ENCODE measurements around the gene PGGHG. TPM values are rescaled to one million over a fixed set of nuclear protein-coding genes. Genes with fewer than 3 reads are reported as not detected.

The PGGHG gene
- total and polyA plus RNA-seq, 10 of the 15 experiments (the other 5 are each of a cell fraction or from before 2014, with no cell fraction given): 0.10 to 8.3 (median 1.8) TPM

GRCh38 chr11:269146-269890, 19.6 kb upstream of the PGGHG start:
- peak overlapping the region; percentile 89 for H3K4me2 ChIP-seq (ENCODE audit: control insufficient read depth, insufficient read depth)
- ChIA-PET SMC1A (ENCODE audit: uncharacterized antibody, unreplicated experiment) (interaction anchor here (0.9 kb wide), 1 partner anchor 18 kb away, joined by 3 read pairs; no protein-coding TSS in a partner anchor), RAD21 (ENCODE audit: unreplicated experiment) (interaction anchor here (1.0 to 2.2 kb wide), 6 partner anchors 11 to 138 kb away, joined by 3 to 36 read pairs (median 6); partner anchors contain the start of gene PSMD13), POLR2A (interaction anchor here (0.6 to 2.4 kb wide), 2 partner anchors 14 to 85 kb away, joined by 5 to 35 read pairs; no protein-coding TSS in a partner anchor), CTCF (interaction anchor here (0.6 to 1.8 kb wide), 5 partner anchors 19 to 175 kb away, joined by 3 to 6 read pairs (median 4); no protein-coding TSS in a partner anchor)
- peak overlapping the region; percentile 78 for H3K4me3 ChIP-seq
- no peaks in the 10 kb centered on the region for H3K9me3 ChIP-seq (replicated peaks; ENCODE audit: control insufficient read depth, insufficient read depth, low read length)
- DNase-seq (ENCODE audit: low read depth, low spot score): peak; percentile 99
- FAIRE-seq: peak; percentile 98
- H3K36me3 ChIP-seq (ENCODE audit: control insufficient read depth in 2 of 2, insufficient read depth in 2 of 2, low read length in 1 of 2): no peaks in the 10 kb centered on the region
- no peaks in the 10 kb centered on the region for H3K27me3 ChIP-seq (replicated peaks in 1 of 2; ENCODE audit: control insufficient read depth in 2 of 2, insufficient read depth in 2 of 2, low read length in 1 of 2)
- peaks cover 14% of the 10 kb centered on the region for H3K4me1 ChIP-seq (ENCODE audit: control insufficient read depth, insufficient read depth, low read length)
- H2AFZ ChIP-seq (ENCODE audit: control insufficient read depth, low read depth, low read length): no peak overlapping the region
- peaks cover 7% of the 10 kb centered on the region for H3K79me2 ChIP-seq (ENCODE audit: control insufficient read depth, insufficient read depth, low read length)
- peak overlapping the region; percentile 88 for H3K27ac ChIP-seq (ENCODE audit: control insufficient read depth, insufficient read depth)
- 4% methylated on average over 21 of the region's 21 CpGs for whole genome bisulfite sequencing (ENCODE audit: insufficient coverage, insufficient replicate concordance, low lambda C conversion rate, missing lambda C conversion rate)
- H3K9ac ChIP-seq (ENCODE audit: control insufficient read depth, insufficient read depth, low read length): peak overlapping the region; percentile 71
- no TSS peak for BruUV-seq (replicated peaks)
- no peaks in the 10 kb centered on the region for H4K20me1 ChIP-seq (ENCODE audit: control insufficient read depth, insufficient read depth)
- in situ Hi-C loops (cut with MboI) (no loop called here), intact Hi-C loops (cut with micrococcal nuclease; ENCODE audit: unreplicated experiment) (loop anchor here (1.0 to 10.0 kb wide), 4 partner anchors 33 to 85 kb away; partner anchors contain the start of genes BET1L, PSMD13, RIC8A and SIRT3)
- ATAC-seq: peak; percentile 80
- peak; percentile 66 for TF ChIP-seq SP1 (IDR thresholded peaks at IDR 0.05; ENCODE audit: low read depth, low read length)
- TF ChIP-seq BACH1 (IDR thresholded peaks at IDR 0.05; ENCODE audit: borderline replicate concordance): peak; percentile 93
- TF ChIP-seq ZNF384 (IDR thresholded peaks at IDR 0.05; ENCODE audit: borderline replicate concordance, low read depth, low read length): peak; percentile 90
- no peak for TF ChIP-seq ZZZ3 (IDR thresholded peaks at IDR 0.05; ENCODE audit: control insufficient read depth, insufficient read length, low read depth)
- peak; percentile 43 for TF ChIP-seq SIN3A (IDR thresholded peaks at IDR 0.05; ENCODE audit: low read depth, low read length)
- TF ChIP-seq SUPT20H (IDR thresholded peaks at IDR 0.05; ENCODE audit: borderline replicate concordance, control insufficient read depth, low read depth, low read length): no peak
- peak; percentile 81; the same call in 1 of the 2 replicates for TF ChIP-seq CHD2 (IDR thresholded peaks at IDR 0.05; ENCODE audit: borderline replicate concordance, low read depth, low read length)
- TF ChIP-seq ZBED1 (IDR thresholded peaks at IDR 0.05; ENCODE audit: borderline replicate concordance): peak; percentile 75; the same call in 1 of the 2 replicates
- TF ChIP-seq PML (IDR thresholded peaks at IDR 0.05; ENCODE audit: low read length): peak; percentile 79
- no peak; the same call in 1 of the 2 replicates for TF ChIP-seq RB1 (IDR thresholded peaks at IDR 0.05; ENCODE audit: borderline replicate concordance)
- TF ChIP-seq SREBF1 (IDR thresholded peaks at IDR 0.05; ENCODE audit: low read length): no peak; the same call in none of the 2 replicates
- TF ChIP-seq SMAD1 (IDR thresholded peaks at IDR 0.05; ENCODE audit: low read depth, partially characterized antibody): peak; percentile 63
- TF ChIP-seq POLR2AphosphoS2 (IDR thresholded peaks at IDR 0.05; ENCODE audit: low read depth, low read length): peak; percentile 42; the same call in 1 of the 2 replicates
- peak; percentile 93 for TF ChIP-seq PAX5 (IDR thresholded peaks at IDR 0.05; ENCODE audit: borderline replicate concordance, low read depth, low read length)
- TF ChIP-seq ZBTB4 (CRISPR knock-in tag; IDR thresholded peaks at IDR 0.05): no peak
- peak; percentile 84 for TF ChIP-seq MYB (IDR thresholded peaks at IDR 0.05; ENCODE audit: borderline replicate concordance, low read depth, low read length)

All from GM12878 (cell line).